ENCODE results near the gene PDE4B.

The PDE4B gene

GRCh38 chr1:65882076-65882475 is 89.4 kb downstream of the PDE4B start:
- no peaks in the 10 kb centered on the region for H3F3A ChIP-seq (ENCODE audit: low read depth)
- no peak for TF ChIP-seq EZH2phosphoT487 (IDR thresholded peaks at IDR 0.05; ENCODE audit: borderline replicate concordance)
- TF ChIP-seq, protein P1, sequence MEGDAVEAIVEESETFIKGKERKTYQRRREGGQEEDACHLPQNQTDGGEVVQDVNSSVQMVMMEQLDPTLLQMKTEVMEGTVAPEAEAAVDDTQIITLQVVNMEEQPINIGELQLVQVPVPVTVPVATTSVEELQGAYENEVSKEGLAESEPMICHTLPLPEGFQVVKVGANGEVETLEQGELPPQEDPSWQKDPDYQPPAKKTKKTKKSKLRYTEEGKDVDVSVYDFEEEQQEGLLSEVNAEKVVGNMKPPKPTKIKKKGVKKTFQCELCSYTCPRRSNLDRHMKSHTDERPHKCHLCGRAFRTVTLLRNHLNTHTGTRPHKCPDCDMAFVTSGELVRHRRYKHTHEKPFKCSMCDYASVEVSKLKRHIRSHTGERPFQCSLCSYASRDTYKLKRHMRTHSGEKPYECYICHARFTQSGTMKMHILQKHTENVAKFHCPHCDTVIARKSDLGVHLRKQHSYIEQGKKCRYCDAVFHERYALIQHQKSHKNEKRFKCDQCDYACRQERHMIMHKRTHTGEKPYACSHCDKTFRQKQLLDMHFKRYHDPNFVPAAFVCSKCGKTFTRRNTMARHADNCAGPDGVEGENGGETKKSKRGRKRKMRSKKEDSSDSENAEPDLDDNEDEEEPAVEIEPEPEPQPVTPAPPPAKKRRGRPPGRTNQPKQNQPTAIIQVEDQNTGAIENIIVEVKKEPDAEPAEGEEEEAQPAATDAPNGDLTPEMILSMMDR (conservative IDR thresholded peaks at IDR 0.05; ENCODE audit: low read length), result no peak
- no peaks in the 10 kb centered on the region for H3K9me2 ChIP-seq (replicated peaks; ENCODE audit: low read depth, low read length)
- no peaks in the 10 kb centered on the region for H4K20me1 ChIP-seq (ENCODE audit: insufficient read depth, low read length, poor library complexity, severe bottlenecking)
- H2AFZ ChIP-seq (ENCODE audit: low read length), result no peak overlapping the region
- H3K79me2 ChIP-seq (ENCODE audit: insufficient read depth, low read length), result no peaks in the 10 kb centered on the region
- no peak overlapping the region for H3K4me2 ChIP-seq (ENCODE audit: low read depth, low read length, poor library complexity, severe bottlenecking)
- peaks cover 2% of the 10 kb centered on the region for H3K4me1 ChIP-seq (ENCODE audit: insufficient read depth, low read length, poor library complexity, severe bottlenecking)
- H3K4me3 ChIP-seq (ENCODE audit: low read length, poor library complexity, severe bottlenecking), result no peak overlapping the region
- H3K36me3 ChIP-seq (ENCODE audit: insufficient read depth, low read length), result no peaks in the 10 kb centered on the region
- no peaks in the 10 kb centered on the region for H3K27me3 ChIP-seq (ENCODE audit: insufficient read depth, low read length, poor library complexity, severe bottlenecking)
- H3K9me3 ChIP-seq (ENCODE audit: insufficient read depth, low read depth, low read length), result peaks cover 4% of the 10 kb centered on the region; the same call in 1 of the 2 replicates
- no peak overlapping the region for H3K9ac ChIP-seq (ENCODE audit: low read depth, low read length, poor library complexity, severe bottlenecking)

DNA sequence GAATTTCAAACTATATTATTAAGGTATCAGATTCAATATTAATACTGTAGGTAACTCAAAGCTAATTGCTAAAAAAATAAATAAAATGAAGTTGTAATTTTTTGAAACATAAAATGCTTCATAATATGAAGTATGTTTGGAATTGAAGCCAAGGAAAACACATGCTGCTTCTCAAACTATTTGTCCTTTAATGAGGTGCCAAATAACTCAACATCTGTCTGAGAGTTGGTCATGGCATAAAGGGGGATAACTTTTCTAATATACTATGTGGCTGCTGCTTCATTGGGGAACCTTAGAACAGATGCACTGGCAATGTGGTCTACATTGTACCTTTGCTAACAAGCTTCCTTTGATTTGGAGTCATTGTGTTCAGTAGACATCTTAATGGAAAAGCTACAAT is 96.7 kb downstream of the PDE4B start:
- no peaks in the 10 kb centered on the region for H3K9me3 ChIP-seq (ENCODE audit: insufficient read depth, low read depth, low read length)
- no peak overlapping the region; the same call in 1 of the 2 replicates for H2AFZ ChIP-seq (ENCODE audit: low read length)
- no peaks in the 10 kb centered on the region for H3K4me1 ChIP-seq (ENCODE audit: insufficient read depth, low read length, poor library complexity, severe bottlenecking)
- H4K20me1 ChIP-seq (ENCODE audit: insufficient read depth, low read length, poor library complexity, severe bottlenecking), result no peaks in the 10 kb centered on the region
- H3K4me3 ChIP-seq (ENCODE audit: low read length, poor library complexity, severe bottlenecking), result no peak overlapping the region
- no peaks in the 10 kb centered on the region for H3K36me3 ChIP-seq (ENCODE audit: insufficient read depth, low read length)
- no peak overlapping the region for H3K4me2 ChIP-seq (ENCODE audit: low read depth, low read length, poor library complexity, severe bottlenecking)
- no peak overlapping the region for H3K9ac ChIP-seq (ENCODE audit: low read depth, low read length, poor library complexity, severe bottlenecking)
- TF ChIP-seq EZH2phosphoT487 (IDR thresholded peaks at IDR 0.05; ENCODE audit: borderline replicate concordance), result no peak
- TF ChIP-seq, protein P1 (conservative IDR thresholded peaks at IDR 0.05; ENCODE audit: low read length), result no peak
- no peaks in the 10 kb centered on the region for H3K9me2 ChIP-seq (replicated peaks; ENCODE audit: low read depth, low read length)
- H3F3A ChIP-seq (ENCODE audit: low read depth), result no peaks in the 10 kb centered on the region
- no peaks in the 10 kb centered on the region for H3K27me3 ChIP-seq (ENCODE audit: insufficient read depth, low read length, poor library complexity, severe bottlenecking)
- H3K79me2 ChIP-seq (ENCODE audit: insufficient read depth, low read length), result no peaks in the 10 kb centered on the region

GRCh38 chr1:65890201-65890843 is 97.6 kb downstream of the PDE4B start:
- no peaks in the 10 kb centered on the region for H3K79me2 ChIP-seq (ENCODE audit: insufficient read depth, low read length)
- no peak overlapping the region for H3K4me3 ChIP-seq (ENCODE audit: low read length, poor library complexity, severe bottlenecking)
- no peak overlapping the region for H3K4me2 ChIP-seq (ENCODE audit: low read depth, low read length, poor library complexity, severe bottlenecking)
- no peaks in the 10 kb centered on the region for H3F3A ChIP-seq (ENCODE audit: low read depth)
- H3K27me3 ChIP-seq (ENCODE audit: insufficient read depth, low read length, poor library complexity, severe bottlenecking), result no peaks in the 10 kb centered on the region
- H3K9me3 ChIP-seq (ENCODE audit: insufficient read depth, low read depth, low read length), result no peaks in the 10 kb centered on the region
- TF ChIP-seq EZH2phosphoT487 (IDR thresholded peaks at IDR 0.05; ENCODE audit: borderline replicate concordance), result no peak
- TF ChIP-seq, protein P1 (conservative IDR thresholded peaks at IDR 0.05; ENCODE audit: low read length), result no peak
- no peaks in the 10 kb centered on the region for H3K9me2 ChIP-seq (replicated peaks; ENCODE audit: low read depth, low read length)
- H4K20me1 ChIP-seq (ENCODE audit: insufficient read depth, low read length, poor library complexity, severe bottlenecking), result no peaks in the 10 kb centered on the region
- H3K4me1 ChIP-seq (ENCODE audit: insufficient read depth, low read length, poor library complexity, severe bottlenecking), result no peaks in the 10 kb centered on the region
- H3K9ac ChIP-seq (ENCODE audit: low read depth, low read length, poor library complexity, severe bottlenecking), result no peak overlapping the region
- H2AFZ ChIP-seq (ENCODE audit: low read length), result peak overlapping the region; percentile 1; the same call in 1 of the 2 replicates
- H3K36me3 ChIP-seq (ENCODE audit: insufficient read depth, low read length), result no peaks in the 10 kb centered on the region

Data from Loucy (cell line).